HG03565 (cell line): ENCODE results near the gene RMND5A.
"Not testable (repeated sequence)": the region's sequence is repeated elsewhere in the genome, so short reads cannot be mapped to it uniquely, and the experiment has no call there.

Experiments
- ATAC-seq: cut with Tn5 transposase; IDR thresholded peaks from one replicate; pipeline ENCODE4 v1.9.1; 2021; ENCODE audit warnings: mild to moderate bottlenecking, moderate library complexity; ENCODE audit not compliant: unreplicated experiment

The RMND5A gene

GRCh38 chr2:86708126-86708525, 12.0 kb upstream of the RMND5A start:
- ATAC-seq, result not testable (repeated sequence)

- not testable (repeated sequence) for ATAC-seq
Observed at GRCh38 chr2:86714579-86715173, 5.4 kb upstream of the RMND5A start.

GRCh38 chr2:86719263-86719636, 841 bp upstream of the RMND5A start:
- ATAC-seq, result not testable (repeated sequence)

GRCh38 chr2:86720540-86721320, 639 bp downstream of the RMND5A start:
- peak; percentile 20 for ATAC-seq

GRCh38 chr2:86725706-86726105, 5.6 kb downstream of the RMND5A start:
- not testable (repeated sequence) for ATAC-seq

GRCh38 chr2:86732040-86732525, 12.0 kb downstream of the RMND5A start:
- ATAC-seq, result not testable (repeated sequence)

- not testable (repeated sequence) for ATAC-seq
Observed at GRCh38 chr2:86732837-86733236, 12.7 kb downstream of the RMND5A start.

GRCh38 chr2:86733528-86733927, 13.4 kb downstream of the RMND5A start:
- ATAC-seq, result not testable (repeated sequence)

- ATAC-seq, result not testable (repeated sequence)
Observed at GRCh38 chr2:86734896-86735295, 14.8 kb downstream of the RMND5A start.

GRCh38 chr2:86739485-86739884, 19.4 kb downstream of the RMND5A start:
- not testable (repeated sequence) for ATAC-seq

GRCh38 chr2:86739889-86740288, 19.8 kb downstream of the RMND5A start:
- ATAC-seq, result not testable (repeated sequence)

GRCh38 chr2:86741889-86742498, 21.9 kb downstream of the RMND5A start:
- not testable (repeated sequence) for ATAC-seq

- no peak for ATAC-seq
Observed at GRCh38 chr2:86744152-86744551, 24.1 kb downstream of the RMND5A start.

GRCh38 chr2:86746939-86747338, 26.8 kb downstream of the RMND5A start:
- ATAC-seq, result no peak

- ATAC-seq, result peak; percentile 49
Observed at GRCh38 chr2:86747711-86748639, 27.9 kb downstream of the RMND5A start.

GRCh38 chr2:86750240-86750839, 30.2 kb downstream of the RMND5A start:
- ATAC-seq, result no peak

GRCh38 chr2:86751778-86752177, 31.7 kb downstream of the RMND5A start:
- no peak for ATAC-seq

- ATAC-seq, result no peak
Observed at GRCh38 chr2:86752934-86753333, 32.8 kb downstream of the RMND5A start.

GRCh38 chr2:86753606-86754005, 33.5 kb downstream of the RMND5A start:
- ATAC-seq, result no peak

- no peak for ATAC-seq
Observed at GRCh38 chr2:86758405-86758804, 38.3 kb downstream of the RMND5A start.
